ENCODE data around the gene AK8. TPM values are rescaled to one million over a fixed set of nuclear protein-coding genes. Genes with fewer than 3 reads are reported as not detected.

Gene AK8
- total RNA-seq, 1 donor from 2014 or later: 0.46 TPM

DNA sequence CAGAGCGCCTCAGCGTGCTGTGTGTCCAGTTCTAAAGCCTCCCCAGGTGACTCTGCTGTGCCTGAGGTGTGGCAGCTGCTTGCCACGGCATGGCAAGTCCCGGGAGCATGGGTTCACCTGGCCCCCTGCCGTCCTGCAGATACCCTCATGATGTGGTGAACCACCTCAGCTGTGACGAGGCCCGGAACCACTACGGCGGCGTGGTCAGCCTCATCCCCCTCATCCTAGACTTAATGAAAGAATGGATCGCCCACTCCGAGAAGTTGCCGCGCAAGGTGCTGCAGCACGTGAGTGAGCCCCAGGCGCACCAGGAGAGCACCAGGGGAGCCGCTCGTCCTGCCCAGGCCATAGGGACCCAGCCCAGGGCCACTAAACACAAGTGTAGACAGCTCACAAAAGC is 10.1 kb upstream of the AK8 start:
- DNase-seq (ENCODE audit: low read depth): no peak
- TF ChIP-seq, protein P1, sequence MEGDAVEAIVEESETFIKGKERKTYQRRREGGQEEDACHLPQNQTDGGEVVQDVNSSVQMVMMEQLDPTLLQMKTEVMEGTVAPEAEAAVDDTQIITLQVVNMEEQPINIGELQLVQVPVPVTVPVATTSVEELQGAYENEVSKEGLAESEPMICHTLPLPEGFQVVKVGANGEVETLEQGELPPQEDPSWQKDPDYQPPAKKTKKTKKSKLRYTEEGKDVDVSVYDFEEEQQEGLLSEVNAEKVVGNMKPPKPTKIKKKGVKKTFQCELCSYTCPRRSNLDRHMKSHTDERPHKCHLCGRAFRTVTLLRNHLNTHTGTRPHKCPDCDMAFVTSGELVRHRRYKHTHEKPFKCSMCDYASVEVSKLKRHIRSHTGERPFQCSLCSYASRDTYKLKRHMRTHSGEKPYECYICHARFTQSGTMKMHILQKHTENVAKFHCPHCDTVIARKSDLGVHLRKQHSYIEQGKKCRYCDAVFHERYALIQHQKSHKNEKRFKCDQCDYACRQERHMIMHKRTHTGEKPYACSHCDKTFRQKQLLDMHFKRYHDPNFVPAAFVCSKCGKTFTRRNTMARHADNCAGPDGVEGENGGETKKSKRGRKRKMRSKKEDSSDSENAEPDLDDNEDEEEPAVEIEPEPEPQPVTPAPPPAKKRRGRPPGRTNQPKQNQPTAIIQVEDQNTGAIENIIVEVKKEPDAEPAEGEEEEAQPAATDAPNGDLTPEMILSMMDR (conservative IDR thresholded peaks at IDR 0.05; ENCODE audit: low read depth, low read length): no peak
- H3K4me3 ChIP-seq (ENCODE audit: low read depth, low read length): no peak overlapping the region

DNA sequence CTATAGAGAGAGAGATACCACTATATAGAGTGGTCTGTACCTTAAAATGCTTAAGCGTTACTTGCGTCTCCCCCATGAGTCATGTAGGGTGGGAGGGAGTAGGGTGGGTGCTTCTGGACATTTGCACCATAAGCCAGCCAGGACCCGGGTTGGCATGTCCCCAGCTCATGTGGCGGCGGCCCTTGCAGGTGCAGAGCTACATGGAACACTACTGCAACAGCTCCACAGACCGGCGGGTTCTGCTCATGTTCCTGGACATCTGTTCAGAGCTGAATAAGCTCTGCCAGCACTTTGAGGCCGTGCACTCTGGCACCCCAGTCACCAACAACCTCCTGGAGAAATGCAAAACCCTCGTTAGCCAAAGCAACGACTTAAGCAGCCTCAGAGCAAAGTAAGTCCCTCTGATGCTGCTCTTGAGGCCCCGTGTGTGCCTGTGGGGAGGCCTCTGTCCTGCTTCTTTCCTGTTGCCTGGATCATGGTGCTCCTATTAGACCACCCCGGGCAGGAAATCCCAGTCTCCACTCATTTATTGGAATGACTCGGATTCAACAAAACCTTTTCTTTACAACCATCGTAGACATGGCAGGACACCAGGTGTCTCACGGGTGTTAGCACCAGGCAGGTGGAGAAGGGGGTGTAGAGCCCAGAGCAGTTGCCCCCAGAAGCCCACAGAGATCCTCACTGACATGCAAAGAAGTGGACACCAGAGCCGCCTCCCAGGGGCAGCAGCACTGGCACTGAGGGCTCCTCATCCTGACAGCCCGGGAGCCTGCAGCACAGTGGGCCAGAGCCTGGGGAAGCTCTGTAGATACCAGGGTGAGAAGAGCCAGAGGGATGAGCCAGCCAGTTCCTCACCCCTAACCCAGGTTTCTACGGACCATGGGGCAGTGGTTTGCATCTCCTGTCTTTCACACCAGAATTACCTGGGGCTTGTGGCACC is 9.4 kb upstream of the AK8 start:
- TF ChIP-seq, protein P1 (conservative IDR thresholded peaks at IDR 0.05; ENCODE audit: low read depth, low read length): no peak
- DNase-seq (ENCODE audit: low read depth): no peak
- H3K4me3 ChIP-seq (ENCODE audit: low read depth, low read length): no peak overlapping the region

DNA sequence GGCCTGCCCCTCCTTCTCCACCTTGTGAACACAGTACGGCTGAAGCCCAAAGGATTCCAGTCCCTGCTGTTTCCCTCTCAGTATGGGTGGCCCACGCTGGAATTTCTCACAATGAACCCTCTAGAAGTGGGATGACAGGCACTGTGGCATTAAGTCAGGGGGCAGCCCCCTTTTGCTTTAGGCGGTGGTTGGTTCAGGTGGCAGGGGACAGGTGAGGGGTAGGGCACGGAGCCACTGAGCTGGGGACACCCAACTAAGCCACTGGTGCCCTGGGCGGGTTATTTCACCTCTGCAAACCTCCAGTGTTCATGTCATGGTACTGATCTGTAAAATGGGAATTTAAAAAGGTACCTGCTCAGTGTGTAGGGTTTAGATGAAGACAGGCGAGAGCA is 8.2 kb upstream of the AK8 start:
- H3K4me3 ChIP-seq (ENCODE audit: low read depth, low read length): no peak overlapping the region
- DNase-seq (ENCODE audit: low read depth): no peak
- TF ChIP-seq, protein P1 (conservative IDR thresholded peaks at IDR 0.05; ENCODE audit: low read depth, low read length): no peak

DNA sequence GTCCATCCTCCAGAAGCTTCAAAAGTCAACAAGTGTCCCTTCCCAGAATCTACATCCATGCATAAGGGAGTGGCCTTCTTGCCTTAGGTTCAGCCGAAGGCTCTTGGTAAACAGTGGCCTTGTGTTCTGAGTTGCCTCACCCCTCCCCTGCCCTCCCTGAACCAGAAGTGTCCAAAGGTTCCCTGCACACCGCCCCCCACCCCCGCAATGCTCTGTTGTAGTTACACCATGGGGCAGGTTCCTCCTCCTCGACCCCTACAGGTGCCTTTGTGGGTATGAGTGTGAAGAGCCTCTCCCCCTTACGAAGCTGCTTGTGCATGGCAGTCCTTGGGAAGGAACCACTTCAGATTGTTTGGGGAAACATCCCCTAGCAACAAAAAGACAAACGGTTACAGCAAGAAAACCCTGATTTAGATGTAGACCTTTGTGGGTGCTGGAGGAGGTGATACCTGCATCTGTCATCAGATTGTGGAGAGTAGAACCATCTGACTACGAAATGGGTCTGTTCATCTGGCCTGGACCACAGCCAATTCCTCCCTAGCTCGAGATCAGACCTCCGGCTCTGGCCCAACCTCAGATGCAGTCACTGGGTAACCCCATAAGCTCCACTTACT is 7.7 kb upstream of the AK8 start:
- no peak for DNase-seq (ENCODE audit: low read depth)
- H3K4me3 ChIP-seq (ENCODE audit: low read depth, low read length): no peak overlapping the region
- TF ChIP-seq, protein P1 (conservative IDR thresholded peaks at IDR 0.05; ENCODE audit: low read depth, low read length): no peak

DNA sequence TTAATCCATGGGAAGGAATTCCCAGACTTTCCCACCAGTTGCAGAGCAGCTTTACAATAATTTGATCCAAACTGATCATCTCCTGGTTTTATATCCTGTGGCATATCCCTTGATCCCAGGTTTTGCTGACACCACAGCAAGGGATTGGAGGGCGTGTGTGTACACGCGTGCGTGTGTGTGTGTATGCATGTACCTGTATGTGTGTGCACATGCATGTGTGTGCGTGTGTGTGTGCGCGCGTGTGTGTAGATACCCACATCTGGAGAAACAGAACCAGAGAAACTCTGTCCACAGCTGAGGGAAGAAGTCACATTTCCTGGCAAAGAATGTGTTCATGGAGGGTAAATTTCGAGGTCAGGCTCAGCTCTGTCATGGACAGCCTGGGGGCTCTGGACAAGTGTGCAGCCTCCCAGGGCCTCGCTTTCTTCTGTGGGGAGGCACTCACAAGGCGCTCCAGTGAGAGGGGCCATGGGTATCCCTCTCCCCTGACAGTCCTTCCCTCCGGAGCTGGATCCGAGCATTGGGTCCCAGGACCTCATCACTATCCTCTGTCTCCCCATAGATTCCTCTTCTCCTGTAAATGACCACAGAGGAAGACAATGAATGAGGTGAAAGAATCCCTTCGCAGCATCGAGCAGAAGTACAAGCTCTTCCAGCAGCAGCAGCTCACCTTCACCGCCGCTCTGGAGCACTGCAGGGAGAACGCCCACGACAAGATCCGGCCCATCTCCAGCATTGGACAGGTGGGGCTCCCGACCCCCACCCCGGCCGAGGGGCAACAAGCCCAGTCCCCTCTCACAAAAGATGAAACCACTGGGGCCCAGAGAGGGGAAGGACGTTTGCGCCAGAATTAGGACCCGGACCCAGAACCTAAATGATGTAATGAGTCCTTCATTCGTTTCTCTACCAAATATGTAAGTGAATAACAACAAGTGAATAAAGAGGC is 5.5 kb upstream of the AK8 start:
- no peak overlapping the region for H3K4me3 ChIP-seq (ENCODE audit: low read depth, low read length)
- TF ChIP-seq, protein P1 (conservative IDR thresholded peaks at IDR 0.05; ENCODE audit: low read depth, low read length): no peak
- DNase-seq (ENCODE audit: low read depth): no peak

DNA sequence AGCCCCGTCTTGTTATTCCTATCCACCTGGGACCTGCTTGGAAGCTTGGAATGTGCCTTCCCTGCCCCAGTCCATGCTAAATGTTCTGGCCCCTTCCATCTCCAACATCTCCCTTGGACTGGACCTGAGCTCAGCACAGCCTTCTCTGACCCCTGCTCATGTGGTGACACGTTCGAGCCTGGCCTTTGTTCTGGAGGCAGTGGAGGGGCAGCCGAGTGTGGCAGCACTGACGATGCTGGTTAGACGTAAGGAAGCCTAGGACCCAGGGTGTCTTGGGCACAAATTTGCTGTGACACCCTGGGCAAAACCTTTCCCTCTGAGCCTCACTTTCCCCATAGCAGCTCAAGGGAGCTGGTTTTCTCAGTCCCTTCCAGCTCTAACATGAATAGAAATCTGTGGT is 4.5 kb upstream of the AK8 start:
- H3K4me3 ChIP-seq (ENCODE audit: low read depth, low read length): no peak overlapping the region
- no peak for DNase-seq (ENCODE audit: low read depth)
- TF ChIP-seq, protein P1 (conservative IDR thresholded peaks at IDR 0.05; ENCODE audit: low read depth, low read length): no peak
